Subcutaneous preadipocyte (primary cell): ENCODE data around the gene TXNRD1. TPM values are rescaled to one million over a fixed set of nuclear protein-coding genes. Genes with fewer than 3 reads are reported as not detected.

Experiments used
- total RNA-seq: library from RNA; depleted of rRNA; stranded (reverse); fragments of >200 nt; gene quantifications from 2 replicates; pipeline ENCODE4 v1.2.3, GENCODE V29; 2012

Gene TXNRD1
- 177 and 198 TPM in 2 replicates for total RNA-seq

GRCh38 chr12:104215638-104216297, at the start of gene TXNRD1:
TXNRD1 (plus strand) TSS chr12:104215779; CDS start chr12:104215803, 24 bp downstream.

GRCh38 chr12:104303538-104304151, 88.1 kb downstream of the TXNRD1 start, which contains the start of gene EID3:
EID3 (plus strand) TSS chr12:104303739; CDS start chr12:104303935, 196 bp downstream.

Other genes starting within 250 kb of the TXNRD1 start
- 12.1 and 15.6 TPM in 2 replicates for gene TDG, start 249.9 kb upstream of the TXNRD1 start, total RNA-seq
- gene GLT8D2, start 165.6 kb upstream of the TXNRD1 start, total RNA-seq = 12.7 and 13.2 TPM in 2 replicates
- 15.4 and 18.7 TPM in 2 replicates for gene HCFC2, start 151.2 kb upstream of the TXNRD1 start, total RNA-seq
- gene NFYB, start 77.6 kb upstream of the TXNRD1 start, total RNA-seq = 6.6 and 9.4 TPM in 2 replicates
- 8.1 and 10.2 TPM in 2 replicates for gene EID3, start 88.0 kb downstream of the TXNRD1 start, total RNA-seq
- 9.2 and 14.3 TPM in 2 replicates for gene CHST11, start 241.2 kb downstream of the TXNRD1 start, total RNA-seq